SK-N-SH treated with all-trans-retinoic acid at 6 μM for 48 hours (cell line): ENCODE data around the gene DIP2C.

Experiments used
- ARNTL ChIP-seq: fragments of 450-650 bp; formaldehyde crosslinking; IDR thresholded peaks from 2 replicates; pipeline ENCODE4 v1.5.0; 2020; ENCODE audit warnings: low read depth, mild to moderate bottlenecking, moderate library complexity, borderline replicate concordance
- BACH2 ChIP-seq: fragments of 250-450 bp; sonication (Bioruptor Pico); IDR thresholded peaks from 2 replicates; pipeline ENCODE4 v1.9.0; 2021; ENCODE audit warnings: mild to moderate bottlenecking, borderline replicate concordance
- CREB5 ChIP-seq: fragments of 250-450 bp; sonication (Bioruptor Pico); IDR thresholded peaks from 2 replicates; pipeline ENCODE4 v1.5.1; 2020; ENCODE audit warnings: low read depth, mild to moderate bottlenecking, moderate library complexity
- CSDC2 ChIP-seq: fragments of 250-450 bp; sonication (Bioruptor Pico); IDR thresholded peaks from 2 replicates; pipeline ENCODE4 v1.5.0; 2020; ENCODE audit warnings: mild to moderate bottlenecking, moderate library complexity
- ISL1 ChIP-seq: fragments of 250-450 bp; sonication (Bioruptor Pico); IDR thresholded peaks from 2 replicates; pipeline ENCODE4 v2.1.2; 2022; ENCODE audit warnings: mild to moderate bottlenecking, moderate library complexity
- PATZ1 ChIP-seq: fragments of 250-450 bp; sonication (Bioruptor Pico); IDR thresholded peaks from 2 replicates; pipeline ENCODE4 v1.8.0; 2020; ENCODE audit warnings: mild to moderate bottlenecking, moderate library complexity, borderline replicate concordance
- PPARA ChIP-seq: fragments of 250-450 bp; sonication (Bioruptor Pico); IDR thresholded peaks from 2 replicates; pipeline ENCODE4 v1.5.0; 2020; ENCODE audit warnings: mild to moderate bottlenecking, borderline replicate concordance
- RARB ChIP-seq: fragments of 250-450 bp; sonication (Bioruptor Pico); IDR thresholded peaks from 2 replicates; pipeline ENCODE4 v1.8.0; 2021; ENCODE audit warnings: mild to moderate bottlenecking, moderate library complexity
- SNAI2 ChIP-seq: fragments of 250-450 bp; sonication (Bioruptor Pico); IDR thresholded peaks from 2 replicates; pipeline ENCODE4 v1.5.0; 2020; ENCODE audit warnings: mild to moderate bottlenecking, moderate library complexity
- TCF4 ChIP-seq: fragments of 250-450 bp; sonication (Bioruptor Pico); IDR thresholded peaks from 2 replicates; pipeline ENCODE4 v1.8.0; 2021; ENCODE audit warnings: mild to moderate bottlenecking, moderate library complexity, borderline replicate concordance
- TOX ChIP-seq: fragments of 250-450 bp; sonication (Bioruptor Pico); IDR thresholded peaks from 2 replicates; pipeline ENCODE4 v1.8.0; 2021; ENCODE audit warnings: mild to moderate bottlenecking, moderate library complexity, borderline replicate concordance
- ZFP3 ChIP-seq: fragments of 250-450 bp; sonication (Bioruptor Pico); IDR thresholded peaks from 2 replicates; pipeline ENCODE4 v1.5.0; 2020; ENCODE audit warnings: mild to moderate bottlenecking, moderate library complexity
- ZFP30 ChIP-seq: fragments of 450-650 bp; formaldehyde crosslinking; IDR thresholded peaks from 2 replicates; pipeline ENCODE4 v1.5.0; 2022; ENCODE audit warnings: mild to moderate bottlenecking, moderate library complexity

- TF ChIP-seq ZFP30 (CRISPR knock-in tag) (no peak), PATZ1 (CRISPR knock-in tag) (no peak), RARB (CRISPR knock-in tag) (no peak), CSDC2 (CRISPR knock-in tag) (no peak), CREB5 (no peak), ISL1 (CRISPR knock-in tag) (no peak), TOX (CRISPR knock-in tag) (no peak), BACH2 (CRISPR knock-in tag) (no peak), SNAI2 (no peak), PPARA (CRISPR knock-in tag) (no peak), ZFP3 (CRISPR knock-in tag) (no peak), TCF4 (no peak), ARNTL (CRISPR knock-in tag) (no peak)
Observed at GRCh38 chr10:607545-608185, 81.8 kb downstream of the DIP2C start.
